ENCODE measurements around the gene AKAP1.

AKAP1 gene

DNA sequence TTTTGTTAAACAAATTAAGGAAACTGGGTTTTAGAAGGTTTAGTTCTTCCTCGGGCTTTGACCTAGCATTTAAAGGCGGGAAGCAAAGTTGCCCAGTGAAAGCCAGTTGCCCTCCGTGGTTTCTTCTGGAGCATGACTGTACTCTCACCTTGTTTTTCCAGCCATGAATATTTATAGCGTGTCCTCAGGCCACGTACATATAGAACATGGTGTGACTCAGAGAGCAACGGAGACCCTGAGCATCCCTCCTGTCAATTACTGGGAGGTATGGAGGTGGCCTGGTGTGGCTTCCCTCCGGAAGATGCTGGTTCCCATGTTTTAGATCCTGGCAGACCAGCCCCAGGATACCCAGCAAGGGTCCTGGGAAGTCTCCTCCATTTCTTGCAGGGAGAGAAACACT, 48.4 kb downstream of the AKAP1 start:
- TF ChIP-seq, protein P1, sequence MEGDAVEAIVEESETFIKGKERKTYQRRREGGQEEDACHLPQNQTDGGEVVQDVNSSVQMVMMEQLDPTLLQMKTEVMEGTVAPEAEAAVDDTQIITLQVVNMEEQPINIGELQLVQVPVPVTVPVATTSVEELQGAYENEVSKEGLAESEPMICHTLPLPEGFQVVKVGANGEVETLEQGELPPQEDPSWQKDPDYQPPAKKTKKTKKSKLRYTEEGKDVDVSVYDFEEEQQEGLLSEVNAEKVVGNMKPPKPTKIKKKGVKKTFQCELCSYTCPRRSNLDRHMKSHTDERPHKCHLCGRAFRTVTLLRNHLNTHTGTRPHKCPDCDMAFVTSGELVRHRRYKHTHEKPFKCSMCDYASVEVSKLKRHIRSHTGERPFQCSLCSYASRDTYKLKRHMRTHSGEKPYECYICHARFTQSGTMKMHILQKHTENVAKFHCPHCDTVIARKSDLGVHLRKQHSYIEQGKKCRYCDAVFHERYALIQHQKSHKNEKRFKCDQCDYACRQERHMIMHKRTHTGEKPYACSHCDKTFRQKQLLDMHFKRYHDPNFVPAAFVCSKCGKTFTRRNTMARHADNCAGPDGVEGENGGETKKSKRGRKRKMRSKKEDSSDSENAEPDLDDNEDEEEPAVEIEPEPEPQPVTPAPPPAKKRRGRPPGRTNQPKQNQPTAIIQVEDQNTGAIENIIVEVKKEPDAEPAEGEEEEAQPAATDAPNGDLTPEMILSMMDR (IDR thresholded peaks at IDR 0.05; ENCODE audit: insufficient read depth, low read depth, low read length, missing control alignments): no peak
- H3K4me3 ChIP-seq (ENCODE audit: low read depth, low read length): no peak overlapping the region
- no peak for DNase-seq (ENCODE audit: low read depth)

DNA sequence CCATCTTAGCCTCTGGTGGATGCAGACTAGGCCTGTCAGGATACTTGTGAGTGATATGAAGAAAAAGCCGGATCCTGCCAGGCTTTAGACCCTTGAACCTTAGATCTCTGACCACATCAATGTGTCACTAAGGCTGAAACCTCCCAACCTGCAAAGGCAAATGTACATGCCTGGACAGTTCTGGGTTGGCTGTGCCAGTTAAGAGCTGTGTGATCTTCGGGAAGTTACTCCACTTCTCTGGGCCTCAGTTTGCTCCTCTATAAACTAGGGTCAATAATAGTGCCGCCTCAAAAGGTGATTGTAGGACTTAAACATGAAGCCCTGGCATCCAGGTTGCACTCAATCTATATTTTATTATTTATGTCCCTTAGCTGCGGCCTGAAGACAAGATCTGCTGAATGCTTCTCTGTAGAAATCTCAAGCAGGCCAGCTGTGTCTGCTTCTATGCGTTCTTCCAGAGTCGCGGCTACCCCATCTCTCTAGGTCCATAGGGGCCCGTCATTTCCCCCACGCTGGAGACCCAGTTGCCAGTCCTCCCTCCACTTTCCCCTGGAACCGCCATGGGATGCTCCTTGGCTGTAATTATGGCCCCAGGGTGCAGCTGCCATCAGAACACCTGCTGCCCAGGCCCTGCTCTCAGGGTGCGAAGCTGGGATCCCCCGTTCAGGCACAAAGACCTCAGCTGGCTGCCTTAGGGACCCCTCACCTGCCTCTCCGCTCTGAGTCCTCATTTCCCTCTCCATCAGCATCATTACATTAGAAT, 50.2 kb downstream of the AKAP1 start:
- no peak for DNase-seq (ENCODE audit: low read depth)
- TF ChIP-seq, protein P1 (IDR thresholded peaks at IDR 0.05; ENCODE audit: insufficient read depth, low read depth, low read length, missing control alignments): no peak
- no peak overlapping the region for H3K4me3 ChIP-seq (ENCODE audit: low read depth, low read length)

DNA sequence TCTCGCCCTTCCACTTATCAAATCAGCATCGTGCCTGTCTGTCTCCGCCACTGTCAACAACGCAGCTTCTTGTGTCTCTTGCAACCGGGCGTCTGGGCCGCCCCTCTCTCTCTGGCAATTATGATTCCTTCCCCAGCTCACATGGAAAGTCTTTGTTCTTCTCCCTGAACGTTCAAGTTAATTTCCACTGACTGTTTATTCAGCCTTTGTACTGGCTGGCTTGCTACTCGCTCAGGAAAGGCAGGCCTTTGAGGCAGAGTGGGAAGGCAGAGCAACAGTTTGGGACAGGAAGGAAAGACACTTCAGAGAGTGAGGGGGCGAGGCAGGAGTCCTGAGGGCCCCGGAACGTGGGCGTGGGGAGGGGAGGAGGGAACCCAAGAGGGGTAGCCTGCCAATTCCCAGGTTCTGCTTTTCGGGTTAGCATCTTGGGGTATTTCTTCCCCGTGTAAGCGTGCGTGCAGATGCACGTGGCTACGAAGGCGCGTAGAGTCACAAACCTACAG, 50.8 kb downstream of the AKAP1 start:
- H3K4me3 ChIP-seq (ENCODE audit: low read depth, low read length): no peak overlapping the region
- TF ChIP-seq, protein P1 (IDR thresholded peaks at IDR 0.05; ENCODE audit: insufficient read depth, low read depth, low read length, missing control alignments): no peak
- no peak for DNase-seq (ENCODE audit: low read depth)

DNA sequence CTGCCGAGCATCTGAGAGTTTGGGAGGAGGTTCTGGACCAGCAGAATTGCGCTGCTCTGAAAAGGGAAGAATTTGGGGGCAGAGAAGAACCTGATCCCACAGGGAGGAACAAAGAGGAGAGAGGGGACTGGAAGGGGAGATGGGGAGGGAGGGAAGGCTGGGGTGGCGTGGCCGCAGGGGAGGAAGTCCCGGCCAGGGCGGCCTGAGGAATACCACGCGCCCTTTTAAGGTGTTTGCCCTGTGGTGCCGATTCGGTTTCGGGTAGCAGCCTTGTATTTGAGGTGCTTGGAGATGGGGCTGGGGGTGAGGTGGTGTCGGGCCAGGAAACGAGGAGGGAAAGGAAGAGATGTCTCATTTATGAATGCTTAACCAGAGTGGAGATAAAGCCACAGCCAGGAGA, 51.3 kb downstream of the AKAP1 start:
- TF ChIP-seq, protein P1 (IDR thresholded peaks at IDR 0.05; ENCODE audit: insufficient read depth, low read depth, low read length, missing control alignments): no peak
- DNase-seq (ENCODE audit: low read depth): no peak
- no peak overlapping the region for H3K4me3 ChIP-seq (ENCODE audit: low read depth, low read length)

DNA sequence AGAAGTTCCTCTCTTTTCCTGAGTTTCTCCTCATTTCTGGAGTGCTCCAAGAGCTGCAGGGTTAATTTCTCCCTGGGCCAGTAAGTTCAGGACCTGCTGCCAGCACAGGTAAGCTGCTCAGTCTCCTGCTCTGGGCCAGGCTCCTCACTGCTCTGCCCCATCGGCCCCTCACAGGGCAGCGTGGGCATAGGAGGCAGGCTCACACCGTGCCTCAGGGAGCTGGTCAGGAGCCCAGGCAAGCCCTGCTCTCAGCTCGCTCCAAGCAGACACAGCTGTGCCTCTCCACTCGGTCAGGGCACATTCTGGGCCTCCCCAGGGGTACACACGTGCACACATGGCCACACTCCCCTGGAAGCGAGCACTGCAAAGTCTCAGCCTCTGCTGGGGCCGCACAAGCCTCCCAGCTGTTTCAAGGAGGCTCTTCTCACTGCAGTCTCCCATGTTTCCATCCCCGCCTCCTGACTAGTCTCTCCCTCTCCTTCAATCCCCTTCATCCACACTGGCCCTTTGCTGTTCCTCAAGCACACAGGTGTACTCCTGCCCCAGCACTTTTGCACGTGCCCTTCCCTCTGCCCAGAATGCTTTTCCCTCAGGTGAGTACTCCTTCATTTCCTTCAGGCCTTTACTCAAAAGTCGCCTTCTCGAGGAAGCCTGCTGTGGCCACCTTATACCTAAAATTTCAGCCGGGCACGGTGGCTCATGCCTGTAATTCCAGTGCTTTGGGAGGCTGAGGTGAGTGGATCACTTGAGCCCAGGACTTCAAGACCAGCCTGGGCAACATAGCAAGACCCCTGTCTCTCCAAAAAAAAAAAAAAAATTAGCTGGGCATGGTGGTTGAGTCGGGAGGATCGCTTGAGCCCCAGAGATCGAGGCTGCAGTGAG, 53.2 kb downstream of the AKAP1 start:
- TF ChIP-seq, protein P1 (IDR thresholded peaks at IDR 0.05; ENCODE audit: insufficient read depth, low read depth, low read length, missing control alignments): no peak
- no peak for DNase-seq (ENCODE audit: low read depth)
- H3K4me3 ChIP-seq (ENCODE audit: low read depth, low read length): no peak overlapping the region

DNA sequence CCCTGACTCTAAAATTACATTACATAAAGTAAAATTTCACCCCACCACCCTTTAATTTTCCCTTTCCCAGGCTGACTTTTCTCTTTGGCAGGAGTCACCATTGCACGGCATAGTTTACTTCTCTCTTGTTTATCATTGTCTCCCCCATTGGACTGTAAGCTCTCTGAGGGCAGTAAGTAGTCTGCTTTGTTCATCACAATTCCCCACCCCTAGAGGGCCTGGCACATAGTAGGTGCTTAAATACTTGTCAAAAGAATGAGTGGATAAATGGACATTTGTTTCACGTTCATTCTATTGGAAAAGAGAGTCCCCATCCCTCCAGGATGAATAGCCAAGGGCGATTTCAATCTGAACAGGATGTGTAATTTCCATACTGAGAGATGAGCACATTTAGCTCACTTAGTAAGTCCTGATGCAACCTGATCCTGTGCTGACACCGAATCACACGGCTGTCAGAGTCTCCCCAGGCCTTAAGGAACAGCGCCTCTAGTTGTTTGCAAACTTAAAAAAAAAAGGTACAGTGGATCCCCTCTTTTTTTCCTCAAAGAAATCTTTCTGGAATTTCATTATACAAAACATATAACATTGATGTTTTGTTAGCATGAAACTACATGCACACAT, 54.0 kb downstream of the AKAP1 start:
- TF ChIP-seq, protein P1 (IDR thresholded peaks at IDR 0.05; ENCODE audit: insufficient read depth, low read depth, low read length, missing control alignments): no peak
- DNase-seq (ENCODE audit: low read depth): peak; percentile 29

More for the DNA sequence above, 54.0 kb downstream of the AKAP1 start:
- H3K4me3 ChIP-seq (ENCODE audit: low read depth, low read length): no peak overlapping the region
